Caco-2 (cell line): ENCODE data around the gene RNF187. TPM values are rescaled to one million over a fixed set of nuclear protein-coding genes. Genes with fewer than 3 reads are reported as not detected.

Experiments used
- BruUV-seq: library from RNA; stranded (reverse); fragments of 400-500 nt; replicated peaks from 2 replicates; lab custom pipeline; 2021; lab: Mats Ljungman, UMichigan
- CTCF ChIA-PET: fragments of 300-600 bp; sonication (Branson Sonifier 250); formaldehyde crosslinking; loops from one replicate; lab custom pipeline; 2022; ENCODE audit warnings: antibody characterized with exemption; lab: Charles Lee
- POLR2A ChIA-PET: fragments of 300-600 bp; sonication (Branson Sonifier 250); formaldehyde crosslinking; loops from one replicate; lab custom pipeline; 2022; ENCODE audit warnings: antibody characterized with exemption; lab: Charles Lee
- DNase-seq, 2 experiments: peaks; one replicate each; pipeline versions ENCODE4 v3.0.0 to v3.0.0-alpha.2; 2020 to 2022
- H3K27me3 ChIP-seq: replicated peaks from 2 replicates; pipeline ENCODE4 v1.6.0; 2011; ENCODE audit warnings: low read length; ENCODE audit not compliant: control insufficient read depth, insufficient read depth
- H3K36me3 ChIP-seq: 2 replicates; pipeline ENCODE4 v1.5.1; 2011; ENCODE audit warnings: low read length; ENCODE audit not compliant: control insufficient read depth, insufficient read depth
- H3K4me1 ChIP-seq: fragments of 250-450 bp; sonication (Bioruptor Pico); 2 replicates; pipeline ENCODE4 v1.5.1; 2020; ENCODE audit warnings: mild to moderate bottlenecking
- H3K4me3 ChIP-seq: 2 replicates; pipeline ENCODE4 v1.5.1; 2011; ENCODE audit warnings: low read depth, mild to moderate bottlenecking, control low read depth, low read length
- H3K9me3 ChIP-seq: fragments of 250-450 bp; sonication (Bioruptor Pico); 2 replicates; pipeline ENCODE4 v1.5.1; 2020; ENCODE audit warnings: mild to moderate bottlenecking, moderate library complexity
- H3K27ac Mint-ChIP-seq: one replicate; pipeline ENCODE4 v1.8.0; 2022; ENCODE audit warnings: mixed read lengths; ENCODE audit not compliant: unreplicated experiment
- H3K27me3 Mint-ChIP-seq: one replicate; pipeline ENCODE4 v1.8.0; 2022; ENCODE audit warnings: mixed read lengths; ENCODE audit not compliant: insufficient read depth, unreplicated experiment
- H3K36me3 Mint-ChIP-seq: one replicate; pipeline ENCODE4 v1.8.0; 2022; ENCODE audit warnings: mild to moderate bottlenecking, mixed read lengths; ENCODE audit not compliant: insufficient read depth, unreplicated experiment
- H3K4me1 Mint-ChIP-seq: one replicate; pipeline ENCODE4 v1.8.0; 2022; ENCODE audit warnings: low read depth, mixed read lengths; ENCODE audit not compliant: unreplicated experiment
- H3K4me3 Mint-ChIP-seq: one replicate; pipeline ENCODE4 v1.8.0; 2022; ENCODE audit warnings: mild to moderate bottlenecking, moderate library complexity, mixed read lengths; ENCODE audit not compliant: unreplicated experiment
- H3K9me3 Mint-ChIP-seq: one replicate; pipeline ENCODE4 v1.8.0; 2022; ENCODE audit warnings: mixed read lengths; ENCODE audit not compliant: unreplicated experiment
- intact Hi-C: fragments of 100-400 bp; cut with micrococcal nuclease; formaldehyde crosslinking; loops from one replicate; pipeline ENCODE4 v1.10.0; 2022; ENCODE audit not compliant: unreplicated experiment
- total RNA-seq: library from RNA; stranded (reverse); gene quantifications from 2 replicates; pipeline ENCODE4 v1.2.3, GENCODE V29; 2022
- TF ChIP-seq, protein P1 (sequence below), 2 experiments: fragments of 200-600 bp in 1 of 2; IDR thresholded peaks; 1 replicate in 1 of 2; 2 replicates in 1 of 2; pipeline versions ENCODE4 v1.5.1 to v1.8.0; 2011 to 2022; ENCODE audit warnings: antibody characterized with exemption in 1 of 2, control low read depth in 1 of 2, inconsistent platforms in 1 of 2, low read depth in 1 of 2, low read length in 1 of 2, mild to moderate bottlenecking in 1 of 2, moderate library complexity in 1 of 2; ENCODE audit not compliant: insufficient read depth in 1 of 2, severe bottlenecking in 1 of 2, unreplicated experiment in 1 of 2

Gene RNF187
- total RNA-seq, 1 experiment from 2014 or later = 164 TPM

GRCh38 chr1:228493141-228494043 lies 6.2 kb downstream of the RNF187 start:
- H3K9me3 Mint-ChIP-seq = no peaks in the 10 kb centered on the region
- ChIA-PET CTCF (no interaction called here), POLR2A (no interaction called here)
- Histone ChIP-seq H3K36me3 (peaks cover 6% of the 10 kb centered on the region), H3K27me3 (no peaks in the 10 kb centered on the region), H3K4me3 (no peak overlapping the region), H3K9me3 (no peaks in the 10 kb centered on the region), H3K4me1 (peaks cover 2% of the 10 kb centered on the region; the same call in 1 of the 2 replicates)
- H3K27ac Mint-ChIP-seq = no peak overlapping the region
- H3K4me3 Mint-ChIP-seq = no peak overlapping the region
- TF ChIP-seq, protein P1, sequence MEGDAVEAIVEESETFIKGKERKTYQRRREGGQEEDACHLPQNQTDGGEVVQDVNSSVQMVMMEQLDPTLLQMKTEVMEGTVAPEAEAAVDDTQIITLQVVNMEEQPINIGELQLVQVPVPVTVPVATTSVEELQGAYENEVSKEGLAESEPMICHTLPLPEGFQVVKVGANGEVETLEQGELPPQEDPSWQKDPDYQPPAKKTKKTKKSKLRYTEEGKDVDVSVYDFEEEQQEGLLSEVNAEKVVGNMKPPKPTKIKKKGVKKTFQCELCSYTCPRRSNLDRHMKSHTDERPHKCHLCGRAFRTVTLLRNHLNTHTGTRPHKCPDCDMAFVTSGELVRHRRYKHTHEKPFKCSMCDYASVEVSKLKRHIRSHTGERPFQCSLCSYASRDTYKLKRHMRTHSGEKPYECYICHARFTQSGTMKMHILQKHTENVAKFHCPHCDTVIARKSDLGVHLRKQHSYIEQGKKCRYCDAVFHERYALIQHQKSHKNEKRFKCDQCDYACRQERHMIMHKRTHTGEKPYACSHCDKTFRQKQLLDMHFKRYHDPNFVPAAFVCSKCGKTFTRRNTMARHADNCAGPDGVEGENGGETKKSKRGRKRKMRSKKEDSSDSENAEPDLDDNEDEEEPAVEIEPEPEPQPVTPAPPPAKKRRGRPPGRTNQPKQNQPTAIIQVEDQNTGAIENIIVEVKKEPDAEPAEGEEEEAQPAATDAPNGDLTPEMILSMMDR (IDR thresholded peaks at IDR 0.05; ENCODE audit: insufficient read depth in 1 of 2, low read depth in 1 of 2, low read length in 1 of 2, severe bottlenecking in 1 of 2, unreplicated experiment in 1 of 2) = no peak
- intact Hi-C loops = no loop called here
- no peak for DNase-seq
- BruUV-seq = no TSS peak
- H3K36me3 Mint-ChIP-seq = peaks cover 39% of the 10 kb centered on the region
- no peaks in the 10 kb centered on the region for H3K27me3 Mint-ChIP-seq
- peaks cover 12% of the 10 kb centered on the region for H3K4me1 Mint-ChIP-seq

GRCh38 chr1:228494044-228494353 lies 6.8 kb downstream of the RNF187 start:
- CTCF ChIA-PET = no interaction called here
- TF ChIP-seq, protein P1 (IDR thresholded peaks at IDR 0.05; ENCODE audit: insufficient read depth in 1 of 2, low read depth in 1 of 2, low read length in 1 of 2, severe bottlenecking in 1 of 2, unreplicated experiment in 1 of 2) = no peak
- no peaks in the 10 kb centered on the region for H3K9me3 ChIP-seq
- BruUV-seq = no TSS peak
- H3K4me1 ChIP-seq = no peaks in the 10 kb centered on the region
- no peaks in the 10 kb centered on the region for H3K27me3 ChIP-seq
- H3K4me3 Mint-ChIP-seq = no peak overlapping the region
- no peaks in the 10 kb centered on the region for H3K27me3 Mint-ChIP-seq
- POLR2A ChIA-PET = no interaction called here
- H3K36me3 ChIP-seq = peaks cover 6% of the 10 kb centered on the region
- intact Hi-C loops = no loop called here
- peaks cover 12% of the 10 kb centered on the region for H3K4me1 Mint-ChIP-seq
- no peak for DNase-seq
- H3K9me3 Mint-ChIP-seq = no peaks in the 10 kb centered on the region
- H3K4me3 ChIP-seq = no peak overlapping the region
- no peak overlapping the region for H3K27ac Mint-ChIP-seq
- peaks cover 39% of the 10 kb centered on the region for H3K36me3 Mint-ChIP-seq

- Mint-ChIP-seq H3K27ac (no peak overlapping the region), H3K4me1 (peaks cover 12% of the 10 kb centered on the region), H3K9me3 (no peaks in the 10 kb centered on the region), H3K27me3 (no peaks in the 10 kb centered on the region), H3K4me3 (no peak overlapping the region), H3K36me3 (peaks cover 38% of the 10 kb centered on the region)
- Histone ChIP-seq H3K27me3 (no peaks in the 10 kb centered on the region), H3K4me3 (no peak overlapping the region), H3K36me3 (peaks cover 6% of the 10 kb centered on the region), H3K9me3 (no peaks in the 10 kb centered on the region), H3K4me1 (no peaks in the 10 kb centered on the region)
- no peak for DNase-seq
- TF ChIP-seq, protein P1 (IDR thresholded peaks at IDR 0.05; ENCODE audit: insufficient read depth in 1 of 2, low read depth in 1 of 2, low read length in 1 of 2, severe bottlenecking in 1 of 2, unreplicated experiment in 1 of 2) = no peak
- CTCF ChIA-PET = no interaction called here
- POLR2A ChIA-PET = no interaction called here
- intact Hi-C loops = no loop called here
- BruUV-seq = TSS peak; percentile 3
Observed at GRCh38 chr1:228494391-228494790, 7.2 kb downstream of the RNF187 start.
